Body of pancreas (tissue), 4 donors: ENCODE measurements around the gene ARHGAP26. TPM values are rescaled to one million over a fixed set of nuclear protein-coding genes. Genes with fewer than 3 reads are reported as not detected.
"Not testable (repeated sequence)": the region's sequence is repeated elsewhere in the genome, so short reads cannot be mapped to it uniquely, and the experiment has no call there.

ENCODE experiments used
- ATAC-seq: fragments of 150-250 bp; one replicate; pipeline ENCODE4 v1.9.1; 2016
- DNase-seq, 4 donors: peaks; one replicate each; pipeline ENCODE4 v3.0.0-alpha.2; 2019
- H3K27ac ChIP-seq, 4 donors: fragments of 200-600 bp; sonication (generic); 1 replicate in 3 of 4; 2 replicates in 1 of 4; pipeline versions ENCODE4 v1.5.1 to v1.6.1; 2016 to 2019; ENCODE audit warnings: mild to moderate bottlenecking in 1 of 4, mixed read lengths in 1 of 4, moderate library complexity in 1 of 4
- H3K27me3 ChIP-seq, 2 donors: fragments of 200-600 bp; sonication (generic); one replicate each; pipeline ENCODE4 v1.6.0; 2016; ENCODE audit warnings: mild to moderate bottlenecking in 1 of 2
- H3K36me3 ChIP-seq, 2 donors: fragments of 200-600 bp; sonication (generic); replicated peaks in 1 of 2; 2 replicates each; pipeline ENCODE4 v1.5.1; 2016; ENCODE audit warnings: low read depth in 2 of 2; ENCODE audit not compliant: insufficient read depth in 1 of 2
- H3K4me1 ChIP-seq: fragments of 200-600 bp; sonication (generic); one replicate; pipeline ENCODE4 v1.6.0; 2016
- H3K4me3 ChIP-seq, 2 donors: fragments of 200-600 bp; sonication (generic); 1 replicate in 1 of 2; 2 replicates in 1 of 2; pipeline ENCODE4 v1.5.1; 2016 to 2019
- H3K9me3 ChIP-seq, 3 donors: fragments of 200-600 bp; sonication (generic); 1 replicate in 2 of 3; 2 replicates in 1 of 3; pipeline ENCODE4 v1.5.1; 2016
- CTCF ChIP-seq, 7 experiments: fragments of 450-650 bp in 4 of 7; fragments of 200-600 bp in 3 of 7; sonication (generic) in 3 of 7; IDR thresholded peaks; one replicate each; pipeline ENCODE4 v1.5.1; 2016 to 2019; ENCODE audit warnings: antibody characterized with exemption in 7 of 7
- POLR2A ChIP-seq, 3 donors: fragments of 450-650 bp; IDR thresholded peaks; one replicate each; pipeline ENCODE4 v1.6.1; 2016; ENCODE audit warnings: antibody characterized with exemption in 3 of 3, mild to moderate bottlenecking in 2 of 3
- WGBS, 2 donors: methylation state at CpG; one replicate each; pipeline ENCODE4 v1.1.5; 2017; 5-methylcytosine and 5-hydroxymethylcytosine counted together
- intact Hi-C: fragments of 100-400 bp; cut with DNase I; formaldehyde crosslinking; loops from one replicate; pipeline ENCODE4 v1.15.1; 2023
- total RNA-seq, 2 donors: library from RNA; depleted of rRNA; stranded (reverse); fragments of >200 nt; gene quantifications; one replicate each; pipeline ENCODE4 v1.1.0, GENCODE V29; 2016

Gene ARHGAP26
- total RNA-seq, 2 donors from 2014 or later: 12.5 to 14.2 TPM

DNA sequence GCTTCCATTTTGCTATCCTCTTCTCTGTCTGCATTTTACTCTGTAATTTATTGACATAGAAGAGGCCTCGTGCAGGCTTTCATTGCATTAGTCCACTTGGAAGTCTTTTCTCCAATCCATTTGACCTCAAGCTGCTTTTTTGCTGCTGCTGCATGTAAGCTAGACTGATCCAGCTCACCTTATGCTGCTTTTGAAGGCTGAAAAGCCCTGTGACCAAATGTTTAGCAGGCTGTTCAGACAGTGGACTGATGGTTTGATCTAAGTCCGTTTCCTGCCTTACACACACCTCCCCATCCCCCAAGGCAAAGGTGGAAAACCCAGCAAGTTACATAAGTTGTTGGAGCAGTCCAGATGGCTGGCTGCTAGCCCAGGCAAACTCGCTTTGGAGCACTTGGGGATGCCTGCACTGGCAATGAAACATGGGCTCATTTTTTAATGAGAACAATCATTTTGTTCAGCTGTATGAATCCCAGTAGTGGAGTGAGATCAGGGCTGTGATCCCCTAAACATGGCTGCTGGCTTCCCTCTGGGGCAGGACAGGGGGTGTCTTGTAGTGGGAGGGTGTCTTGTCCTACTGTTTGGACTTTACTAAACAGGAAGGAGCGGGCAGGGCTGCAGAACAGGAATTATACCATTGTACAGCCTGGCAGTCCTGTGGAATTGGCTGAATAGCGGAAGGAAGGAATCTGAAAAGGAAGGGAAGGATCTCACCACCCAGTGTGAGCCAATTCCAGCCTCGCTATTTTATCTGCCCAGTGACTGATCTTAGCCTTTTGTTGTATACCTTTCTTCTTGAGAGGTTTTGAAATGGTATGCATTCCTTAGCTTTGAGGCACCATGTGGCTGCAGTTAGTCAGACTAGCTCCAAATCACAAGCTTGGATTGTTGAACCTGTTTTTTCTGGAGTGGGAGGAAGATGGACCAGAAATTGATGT is 212.0 kb downstream of the ARHGAP26 start:
- 24 to 28% methylated on average over 6 of the region's 6 CpGs for WGBS, 2 donors

GRCh38 chr5:142982821-142983200 is 212.6 kb downstream of the ARHGAP26 start:
- WGBS, 2 donors: 89 to 93% methylated on average over 4 of the region's 4 CpGs
- intact Hi-C loops: no loop called here
- TF ChIP-seq POLR2A (IDR thresholded peaks at IDR 0.05) (no peak), CTCF (IDR thresholded peaks at IDR 0.05) (peak in 2 of 7 experiments; percentile 4 to 12)
- no peak overlapping the region for H3K4me3 ChIP-seq
- peak overlapping the region in 3 of 4 donors; percentile 68 to 70 (median 68) for H3K27ac ChIP-seq
- H3K4me1 ChIP-seq: peaks cover 23% of the 10 kb centered on the region
- H3K36me3 ChIP-seq: no peaks in the 10 kb centered on the region
- ATAC-seq (no peak), DNase-seq (no peak)
- no peaks in the 10 kb centered on the region for H3K9me3 ChIP-seq
- no peaks in the 10 kb centered on the region for H3K27me3 ChIP-seq

More for the DNA sequence above, 212.0 kb downstream of the ARHGAP26 start:
- ATAC-seq: peak; percentile 94
- peak overlapping the region; percentile 37 to 70 (median 68) for H3K27ac ChIP-seq
- TF ChIP-seq CTCF (IDR thresholded peaks at IDR 0.05) (no peak), POLR2A (IDR thresholded peaks at IDR 0.05) (no peak)
- H3K4me1 ChIP-seq: peaks cover 23% of the 10 kb centered on the region
- intact Hi-C loops: no loop called here
- H3K4me3 ChIP-seq: no peak overlapping the region
- no peaks in the 10 kb centered on the region for H3K9me3 ChIP-seq
- no peaks in the 10 kb centered on the region for H3K27me3 ChIP-seq
- peak; percentile 84 to 95 (median 92) for DNase-seq
- no peaks in the 10 kb centered on the region for H3K36me3 ChIP-seq

GRCh38 chr5:142984011-142984410 is 213.8 kb downstream of the ARHGAP26 start:
- ATAC-seq (no peak), DNase-seq (no peak)
- Histone ChIP-seq H3K4me3 (no peak overlapping the region), H3K27me3 (no peaks in the 10 kb centered on the region), H3K4me1 (peaks cover 23% of the 10 kb centered on the region), H3K36me3 (no peaks in the 10 kb centered on the region), H3K9me3 (no peaks in the 10 kb centered on the region), H3K27ac (no peak overlapping the region)
- intact Hi-C loops: no loop called here
- TF ChIP-seq POLR2A (IDR thresholded peaks at IDR 0.05) (no peak), CTCF (IDR thresholded peaks at IDR 0.05) (no peak)
- WGBS, 2 donors: 61 to 96% methylated on average over 1 of the region's 1 CpG

GRCh38 chr5:142984525-142984924 is 214.3 kb downstream of the ARHGAP26 start:
- Histone ChIP-seq H3K9me3 (no peaks in the 10 kb centered on the region), H3K27me3 (no peaks in the 10 kb centered on the region), H3K36me3 (no peaks in the 10 kb centered on the region), H3K27ac (no peak overlapping the region), H3K4me1 (peaks cover 23% of the 10 kb centered on the region), H3K4me3 (no peak overlapping the region)
- TF ChIP-seq POLR2A (IDR thresholded peaks at IDR 0.05) (no peak), CTCF (IDR thresholded peaks at IDR 0.05) (no peak)
- WGBS, 2 donors: 96 to 97% methylated on average over 2 of the region's 2 CpGs
- DNase-seq: no peak
- no peak for ATAC-seq
- intact Hi-C loops: no loop called here

DNA sequence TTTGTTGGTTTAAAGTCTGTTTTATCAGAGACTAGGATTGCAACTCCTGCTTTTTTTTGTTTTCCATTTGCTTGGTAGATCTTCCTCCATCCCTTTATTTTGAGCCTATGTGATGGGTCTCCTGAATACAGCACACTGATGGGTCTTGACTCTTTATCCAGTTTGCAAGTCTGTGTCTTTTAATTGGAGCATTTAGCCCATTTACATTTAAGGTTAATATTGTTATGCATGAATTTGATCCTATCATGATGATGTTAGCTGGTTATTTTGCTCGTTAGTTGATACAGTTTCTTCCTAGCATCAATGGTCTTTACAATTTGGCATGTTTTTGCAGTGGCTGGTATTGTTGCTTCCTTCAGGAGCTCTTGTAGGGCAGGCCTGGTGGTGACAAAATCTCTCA is 219.1 kb downstream of the ARHGAP26 start:
- H3K9me3 ChIP-seq, H3K27me3 ChIP-seq, ATAC-seq, DNase-seq, H3K4me3 ChIP-seq, H3K36me3 ChIP-seq, H3K27ac ChIP-seq, intact Hi-C loops, H3K4me1 ChIP-seq: not testable (repeated sequence)
- WGBS, 2 donors: 93 to 100% methylated on average over 1 of the region's 1 CpG

DNA sequence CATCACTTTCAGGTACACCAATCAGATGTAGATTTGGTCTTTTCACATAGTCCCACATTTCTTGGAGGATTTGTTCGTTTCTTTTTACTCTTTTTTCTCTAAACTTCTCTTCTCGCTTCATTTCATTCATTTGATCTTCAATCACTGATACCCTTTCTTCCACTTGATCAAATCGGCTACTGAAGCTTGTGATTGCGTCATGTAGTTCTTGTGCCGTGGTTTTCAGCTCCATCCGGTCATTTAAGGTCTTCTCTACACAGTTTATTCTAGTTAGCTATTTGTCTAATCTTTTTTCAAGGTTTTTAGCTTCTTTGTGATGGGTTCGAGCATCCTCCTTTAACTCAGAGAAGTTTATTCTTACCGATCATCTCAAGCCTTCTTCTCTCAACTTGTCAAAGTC is 219.9 kb downstream of the ARHGAP26 start:
- ATAC-seq: not testable (repeated sequence)

More for the DNA sequence above, 219.9 kb downstream of the ARHGAP26 start:
- DNase-seq, H3K36me3 ChIP-seq, H3K27me3 ChIP-seq, intact Hi-C loops, H3K27ac ChIP-seq, H3K4me3 ChIP-seq, H3K4me1 ChIP-seq, H3K9me3 ChIP-seq: not testable (repeated sequence)
- WGBS, 2 donors: 89 to 93% methylated on average over 8 of the region's 8 CpGs
